Measurements from ENCODE around the gene IQSEC1.

IQSEC1 gene

GRCh38 chr3:13073326-13074005 lies at the start of gene IQSEC1:
TSS of gene IQSEC1 (minus strand) at chr3:13073429. CDS start at chr3:13073014, 415 bp downstream.
- no peak for DNase-seq (ENCODE audit: low spot score)

DNA sequence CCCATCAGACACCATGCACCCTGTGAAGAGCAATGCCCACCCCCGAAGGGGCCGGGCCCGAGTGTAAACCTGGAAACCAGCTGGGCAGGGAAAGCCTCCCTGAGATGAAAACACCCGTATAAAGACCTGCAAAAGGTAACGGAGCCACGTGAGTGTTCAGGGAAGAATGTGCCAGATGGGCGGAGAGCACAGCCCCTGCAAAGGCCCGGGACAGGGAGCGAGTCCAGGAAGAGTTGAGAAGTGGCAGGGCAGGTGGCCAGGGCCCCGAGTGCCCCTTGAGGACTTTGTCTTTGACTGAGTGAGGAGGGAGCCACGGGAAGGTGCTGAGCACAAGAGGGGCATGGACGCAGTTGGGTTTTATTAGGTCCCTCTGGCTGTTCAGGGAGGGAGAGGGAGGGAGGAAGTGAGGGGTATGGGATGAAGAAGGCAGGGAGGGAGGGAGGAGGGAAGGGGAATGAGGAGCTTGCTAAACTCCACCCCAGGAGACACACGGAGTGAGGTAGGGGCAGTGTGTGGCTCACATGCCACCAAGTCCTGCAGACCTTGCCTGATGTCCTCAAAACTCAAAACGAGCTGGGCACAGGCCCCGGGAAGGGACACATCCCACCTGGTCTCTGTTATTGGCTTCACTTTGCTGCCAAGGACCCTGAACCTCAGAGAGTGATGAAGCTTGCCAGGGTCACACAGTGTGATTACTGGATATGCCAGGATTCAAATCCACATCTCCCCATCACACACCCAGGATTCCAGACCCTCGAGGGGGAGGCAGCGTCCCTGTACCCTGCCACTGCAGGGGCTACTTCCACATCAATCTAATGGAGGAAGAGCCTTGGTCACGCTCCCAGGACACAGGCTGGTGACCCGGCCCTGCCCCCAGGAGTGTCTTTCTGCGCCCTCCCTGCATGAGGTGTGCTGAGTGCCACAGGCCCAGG lies 49.1 kb upstream of the IQSEC1 start:
- no peak for DNase-seq (ENCODE audit: low spot score)

DNA sequence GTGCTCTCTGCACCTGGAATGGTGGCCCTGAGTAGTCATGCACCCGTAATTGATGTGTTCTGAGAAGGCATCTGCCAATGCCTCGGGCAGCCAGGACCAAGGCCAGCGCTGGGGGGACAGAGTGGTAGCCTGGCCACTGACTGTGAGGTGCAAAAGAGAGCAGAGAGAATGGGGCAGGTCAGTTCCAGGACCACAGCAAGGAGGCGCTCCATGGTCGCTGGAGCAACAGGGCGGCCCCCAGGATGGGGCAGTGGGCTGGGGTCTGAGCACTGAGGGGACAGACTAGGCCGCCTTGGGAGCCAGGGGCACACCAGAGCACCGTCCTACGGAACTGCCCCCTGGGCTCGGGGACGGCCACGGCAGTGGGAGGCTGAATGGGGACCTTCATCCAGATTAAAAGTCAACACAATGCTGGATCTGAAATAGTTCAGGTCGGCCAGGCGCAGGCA lies 48.3 kb upstream of the IQSEC1 start:
- no peak for DNase-seq (ENCODE audit: low spot score)

- DNase-seq (ENCODE audit: low spot score): no peak
Observed at GRCh38 chr3:13120928-13121552, 47.8 kb upstream of the IQSEC1 start.

- DNase-seq (ENCODE audit: low spot score): no peak
Observed at GRCh38 chr3:13120289-13120927, 47.2 kb upstream of the IQSEC1 start.

GRCh38 chr3:13119471-13120220 lies 46.4 kb upstream of the IQSEC1 start:
- no peak for DNase-seq (ENCODE audit: low spot score)

DNA sequence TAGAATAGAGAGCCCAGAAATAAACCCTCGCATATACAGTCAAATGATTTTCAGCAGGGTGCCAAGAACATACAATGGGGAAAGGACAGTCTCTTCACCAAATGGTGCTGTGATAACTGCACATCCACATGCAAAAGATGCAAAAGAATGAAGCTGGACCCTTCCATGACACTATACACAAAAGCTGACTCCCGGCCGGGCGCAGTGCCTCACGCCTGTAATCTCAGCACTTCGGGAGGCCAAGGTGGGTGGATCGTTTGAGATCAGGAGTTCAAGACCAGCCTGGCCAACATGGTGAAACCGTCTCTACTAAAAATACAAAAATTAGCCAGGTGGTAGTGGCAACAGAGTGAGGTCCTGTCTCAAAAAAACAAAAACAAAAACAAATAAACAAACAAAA lies 43.2 kb upstream of the IQSEC1 start:
- DNase-seq (ENCODE audit: low spot score): no peak

DNA sequence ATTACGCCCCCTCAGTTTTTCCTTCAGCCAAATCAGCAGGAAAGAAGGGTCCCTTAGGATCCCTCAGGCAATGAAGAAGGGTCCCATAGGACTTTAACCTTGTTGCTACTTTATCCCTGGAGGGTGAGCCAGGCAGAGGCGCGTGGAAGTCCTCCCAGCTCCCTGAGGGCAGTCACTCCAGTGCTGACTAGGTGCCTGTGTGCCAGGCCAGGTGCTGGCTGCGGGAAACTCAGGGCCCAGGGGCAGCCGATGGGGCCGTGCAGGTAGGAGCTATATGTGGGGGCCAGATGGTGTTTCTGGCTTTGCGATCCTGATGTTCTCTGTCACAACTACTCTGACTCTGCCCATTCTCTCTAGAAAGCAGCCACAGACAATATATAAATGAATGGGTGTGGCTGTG lies 42.8 kb upstream of the IQSEC1 start:
- no peak for DNase-seq (ENCODE audit: low spot score)

GRCh38 chr3:13115576-13115910 lies 42.3 kb upstream of the IQSEC1 start:
- DNase-seq (ENCODE audit: low spot score): no peak

- DNase-seq (ENCODE audit: low spot score): no peak
Observed at GRCh38 chr3:13114811-13115575, 41.8 kb upstream of the IQSEC1 start.

GRCh38 chr3:13113346-13114330 lies 40.4 kb upstream of the IQSEC1 start:
- DNase-seq (ENCODE audit: low spot score): no peak

GRCh38 chr3:13112521-13113345 lies 39.5 kb upstream of the IQSEC1 start:
- no peak for DNase-seq (ENCODE audit: low spot score)

- DNase-seq (ENCODE audit: low spot score): no peak
Observed at GRCh38 chr3:13111873-13112520, 38.8 kb upstream of the IQSEC1 start.

DNA sequence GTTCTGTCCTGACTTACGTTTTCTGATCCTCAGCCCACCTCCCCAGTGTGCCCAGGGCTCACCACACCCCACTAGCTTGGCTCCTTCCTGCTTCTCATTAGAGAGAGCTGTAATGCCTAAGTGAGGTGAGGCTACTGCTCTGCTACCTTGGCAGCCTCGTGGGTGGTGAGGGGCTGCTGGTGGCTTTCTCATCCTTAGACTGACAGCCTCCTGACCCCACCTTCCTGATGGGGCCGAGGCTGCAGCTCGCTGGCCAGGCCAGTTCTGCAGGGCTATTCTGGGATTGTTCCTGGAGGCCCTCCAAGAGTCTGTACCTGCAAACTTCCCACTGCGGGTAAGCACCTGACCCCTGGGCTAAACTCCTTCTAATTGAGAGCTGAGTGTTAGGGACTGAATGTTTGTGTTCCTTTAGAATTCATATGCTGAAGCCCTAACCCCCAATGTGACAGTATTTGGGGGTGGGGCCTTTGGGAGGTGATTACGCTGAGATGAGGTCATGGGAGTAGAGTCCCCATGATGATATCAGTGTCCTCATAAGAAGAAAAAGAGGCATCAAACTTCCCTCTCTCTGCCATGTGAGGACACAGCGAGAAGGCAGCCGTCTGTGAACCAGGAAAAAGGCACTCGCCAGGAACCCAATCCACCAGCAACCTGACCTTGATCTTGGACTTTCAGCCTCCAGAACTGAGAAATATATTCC lies 38.1 kb upstream of the IQSEC1 start:
- DNase-seq (ENCODE audit: low spot score): no peak

- DNase-seq (ENCODE audit: low spot score): no peak
Observed at GRCh38 chr3:13110678-13111116, 37.5 kb upstream of the IQSEC1 start.

DNA sequence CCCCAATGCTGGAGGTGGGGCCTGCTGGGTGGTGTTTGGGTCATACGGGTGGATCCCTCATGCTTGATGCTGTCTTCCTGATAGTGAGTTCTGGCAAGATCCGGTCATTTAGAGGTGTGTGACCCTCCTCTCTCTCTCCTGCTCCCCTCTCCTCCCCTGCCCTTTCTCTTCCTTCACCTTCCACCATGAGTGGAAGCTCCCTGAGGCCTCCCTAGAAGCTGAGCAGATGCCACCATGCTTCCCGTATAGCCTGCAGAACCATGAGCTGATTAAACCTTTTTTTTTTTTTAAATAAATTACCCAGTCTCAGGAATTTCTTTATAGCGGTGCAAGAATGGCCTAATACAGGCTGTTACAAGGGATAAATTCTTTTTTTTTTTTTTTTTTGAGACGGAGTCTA lies 36.3 kb upstream of the IQSEC1 start:
- no peak for DNase-seq (ENCODE audit: low spot score)

DNA sequence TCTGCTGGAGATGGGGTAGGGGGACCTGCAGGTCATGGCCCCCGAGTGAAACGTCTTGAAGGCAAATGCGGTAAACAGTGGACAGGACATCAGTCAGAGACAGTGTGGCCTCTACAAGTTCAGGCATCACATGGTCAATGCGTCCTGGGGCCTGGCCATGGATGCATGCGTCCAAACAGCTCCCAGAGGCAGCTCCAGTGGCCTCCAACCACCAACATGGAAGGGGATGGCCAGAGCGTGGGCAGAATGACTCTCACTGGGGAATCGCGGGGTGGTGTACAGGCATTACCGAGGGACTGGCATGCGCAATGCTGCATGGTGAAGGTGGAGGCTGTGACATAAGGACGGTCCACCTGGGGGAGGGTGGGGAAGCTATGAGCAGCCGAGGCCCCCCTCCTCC lies 35.6 kb upstream of the IQSEC1 start:
- no peak for DNase-seq (ENCODE audit: low spot score)

GRCh38 chr3:13107661-13108060 lies 34.4 kb upstream of the IQSEC1 start:
- DNase-seq (ENCODE audit: low spot score): no peak
